GM12873 (cell line): ENCODE data around the gene FMN2.

Experiments used
- TF ChIP-seq, protein P1 (sequence below): IDR thresholded peaks from 2 replicates; pipeline ENCODE4 v1.5.1; 2012; ENCODE audit warnings: low read depth, mild to moderate bottlenecking, moderate library complexity, low read length, control low read depth; ENCODE audit not compliant: insufficient read depth; ENCODE audit errors: missing control alignments

The FMN2 gene

DNA sequence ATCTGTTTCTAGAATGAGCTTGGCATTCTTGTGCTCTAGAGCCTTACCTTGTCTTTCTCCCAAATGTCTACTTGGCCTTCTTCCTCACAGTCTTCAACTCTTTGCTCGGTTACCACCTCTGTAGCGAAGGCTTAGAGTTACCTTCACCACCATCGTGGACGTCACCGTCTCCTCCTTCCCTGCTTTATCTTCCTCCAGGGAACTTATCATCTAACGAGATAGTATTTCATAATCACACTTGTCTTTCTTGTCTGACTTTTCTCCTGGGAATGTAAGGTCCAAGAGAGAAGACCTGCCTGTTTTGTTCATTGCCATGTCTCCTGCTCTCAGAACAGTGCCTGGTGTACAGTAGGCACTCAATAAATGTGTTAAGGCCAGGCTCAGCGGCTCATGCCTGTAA, 404.7 kb downstream of the FMN2 start:
- TF ChIP-seq, protein P1, sequence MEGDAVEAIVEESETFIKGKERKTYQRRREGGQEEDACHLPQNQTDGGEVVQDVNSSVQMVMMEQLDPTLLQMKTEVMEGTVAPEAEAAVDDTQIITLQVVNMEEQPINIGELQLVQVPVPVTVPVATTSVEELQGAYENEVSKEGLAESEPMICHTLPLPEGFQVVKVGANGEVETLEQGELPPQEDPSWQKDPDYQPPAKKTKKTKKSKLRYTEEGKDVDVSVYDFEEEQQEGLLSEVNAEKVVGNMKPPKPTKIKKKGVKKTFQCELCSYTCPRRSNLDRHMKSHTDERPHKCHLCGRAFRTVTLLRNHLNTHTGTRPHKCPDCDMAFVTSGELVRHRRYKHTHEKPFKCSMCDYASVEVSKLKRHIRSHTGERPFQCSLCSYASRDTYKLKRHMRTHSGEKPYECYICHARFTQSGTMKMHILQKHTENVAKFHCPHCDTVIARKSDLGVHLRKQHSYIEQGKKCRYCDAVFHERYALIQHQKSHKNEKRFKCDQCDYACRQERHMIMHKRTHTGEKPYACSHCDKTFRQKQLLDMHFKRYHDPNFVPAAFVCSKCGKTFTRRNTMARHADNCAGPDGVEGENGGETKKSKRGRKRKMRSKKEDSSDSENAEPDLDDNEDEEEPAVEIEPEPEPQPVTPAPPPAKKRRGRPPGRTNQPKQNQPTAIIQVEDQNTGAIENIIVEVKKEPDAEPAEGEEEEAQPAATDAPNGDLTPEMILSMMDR, result no peak

DNA sequence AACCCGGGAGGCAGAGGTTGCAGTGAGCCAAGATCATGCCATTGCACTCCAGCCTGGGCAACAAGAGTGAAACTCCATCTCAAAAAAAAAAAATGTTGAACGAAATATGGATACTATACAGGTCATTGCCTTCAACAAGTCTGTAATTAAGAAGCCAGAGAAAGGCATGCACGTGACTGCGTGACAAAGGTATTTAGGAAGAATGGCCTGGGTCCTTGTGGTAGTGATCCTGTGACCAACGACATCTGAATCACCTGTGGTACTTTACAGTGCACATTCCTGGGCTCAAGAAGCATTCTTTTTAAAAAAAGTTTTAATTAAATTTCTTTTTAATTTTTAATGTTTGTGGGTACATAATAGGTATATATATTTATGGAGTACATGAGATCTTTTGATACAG, 405.3 kb downstream of the FMN2 start:
- TF ChIP-seq, protein P1, result no peak

DNA sequence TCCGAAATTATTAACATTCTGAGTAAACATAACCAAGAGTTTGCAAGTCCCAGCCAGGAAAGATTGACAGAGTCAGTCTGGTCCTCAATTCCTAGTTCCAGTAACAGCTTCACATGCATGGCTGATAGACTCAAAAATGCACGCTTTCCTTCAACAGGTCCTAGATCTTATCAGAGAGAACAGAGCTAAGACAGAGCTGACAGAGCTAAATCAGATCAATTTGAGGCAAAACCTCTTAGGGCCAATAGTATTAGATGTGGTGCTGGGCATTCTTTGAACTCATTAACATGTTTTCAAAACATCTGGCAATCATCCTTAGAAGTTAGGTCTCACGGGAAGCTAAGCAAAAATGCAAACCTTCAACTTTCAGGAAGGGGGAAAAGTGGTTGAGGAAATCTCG, 406.2 kb downstream of the FMN2 start:
- TF ChIP-seq, protein P1, result no peak

DNA sequence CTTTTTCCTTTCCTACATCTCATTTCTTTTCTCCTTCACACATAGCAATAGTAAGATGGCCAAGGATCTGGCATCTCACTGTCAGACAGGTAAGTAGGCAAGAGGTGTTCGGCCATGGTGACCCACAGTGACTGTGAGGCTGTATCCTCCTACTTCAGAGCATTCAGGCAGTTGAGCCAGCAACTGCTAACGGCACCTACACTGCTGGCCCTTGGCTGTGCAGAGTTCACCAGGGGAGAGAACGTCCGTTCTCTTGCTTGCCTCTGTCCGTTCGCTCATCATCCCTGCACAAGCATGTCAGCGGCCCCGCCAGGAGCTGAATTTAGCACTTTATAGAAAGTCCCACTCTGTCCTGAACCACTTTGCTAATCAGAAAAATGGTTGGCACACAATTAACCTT, 406.7 kb downstream of the FMN2 start:
- TF ChIP-seq, protein P1, result no peak

DNA sequence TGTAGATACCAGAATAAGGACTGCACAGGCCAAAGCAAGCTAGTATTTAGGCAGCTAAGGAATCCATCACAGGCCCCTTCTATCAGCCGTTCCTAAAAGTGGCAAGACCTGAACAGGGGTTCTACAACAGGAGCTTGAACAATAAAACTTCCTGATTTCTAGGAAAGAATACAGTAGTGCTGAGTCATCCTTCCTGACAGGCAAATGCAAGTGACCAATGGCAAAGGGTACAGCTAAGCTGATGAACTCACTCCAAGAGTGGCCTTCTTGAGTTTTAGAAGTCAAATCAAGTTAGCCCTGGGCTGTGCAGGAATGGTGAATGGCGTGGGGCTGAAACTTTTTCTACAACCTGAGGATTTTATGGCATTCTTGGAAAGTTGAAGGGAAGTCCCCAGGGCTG, 407.3 kb downstream of the FMN2 start:
- TF ChIP-seq, protein P1, result no peak

DNA sequence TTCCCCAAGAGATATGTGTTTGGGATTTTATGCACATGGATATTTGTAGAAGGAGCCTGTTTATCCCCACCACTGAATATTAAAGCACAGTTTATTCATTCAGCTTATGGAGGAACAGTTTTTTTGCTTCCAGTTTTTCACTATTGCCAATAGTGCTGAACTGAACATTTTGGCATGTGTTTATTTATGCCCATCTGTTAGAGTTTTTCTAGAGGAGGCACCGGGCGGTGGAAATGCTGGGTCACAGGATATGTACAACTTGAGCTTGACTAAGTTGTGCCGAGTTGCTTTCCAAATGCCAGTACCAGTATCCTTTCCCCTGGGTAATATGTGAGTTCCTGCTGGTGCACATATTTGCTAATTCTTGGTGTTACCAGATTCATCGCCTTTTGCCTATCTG, 409.0 kb downstream of the FMN2 start:
- TF ChIP-seq, protein P1, result no peak

DNA sequence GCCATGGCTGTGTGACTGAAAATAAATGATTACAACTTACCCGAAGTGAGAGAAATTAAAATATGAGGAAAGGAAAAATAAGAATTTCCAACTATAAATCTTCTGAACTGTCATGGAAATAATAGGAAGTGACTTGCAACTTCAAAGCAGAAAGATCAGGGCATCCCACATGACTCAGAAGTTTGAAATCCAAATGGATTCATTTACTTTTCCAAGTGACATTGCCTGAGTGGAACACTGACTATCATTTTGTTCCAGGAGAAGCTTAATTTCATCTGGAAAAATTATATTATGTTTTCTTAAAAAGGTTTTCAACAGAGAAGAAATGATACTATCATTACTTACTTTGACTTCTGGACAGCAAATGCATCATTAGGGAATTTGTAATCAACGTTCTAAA, 409.4 kb downstream of the FMN2 start:
- TF ChIP-seq, protein P1, result no peak
